HG03558 (cell line): ENCODE results near the gene CD177.
"Not testable (repeated sequence)": the region's sequence is repeated elsewhere in the genome, so short reads cannot be mapped to it uniquely, and the experiment has no call there.

ENCODE experiments used
- ATAC-seq: cut with Tn5 transposase; IDR thresholded peaks from one replicate; pipeline ENCODE4 v1.9.1; 2021; ENCODE audit warnings: moderate number of reproducible peaks; ENCODE audit not compliant: unreplicated experiment; ENCODE audit errors: extremely low read depth

Gene CD177

GRCh38 chr19:43372462-43372861 is 19.0 kb downstream of the CD177 start:
- no peak for ATAC-seq

DNA sequence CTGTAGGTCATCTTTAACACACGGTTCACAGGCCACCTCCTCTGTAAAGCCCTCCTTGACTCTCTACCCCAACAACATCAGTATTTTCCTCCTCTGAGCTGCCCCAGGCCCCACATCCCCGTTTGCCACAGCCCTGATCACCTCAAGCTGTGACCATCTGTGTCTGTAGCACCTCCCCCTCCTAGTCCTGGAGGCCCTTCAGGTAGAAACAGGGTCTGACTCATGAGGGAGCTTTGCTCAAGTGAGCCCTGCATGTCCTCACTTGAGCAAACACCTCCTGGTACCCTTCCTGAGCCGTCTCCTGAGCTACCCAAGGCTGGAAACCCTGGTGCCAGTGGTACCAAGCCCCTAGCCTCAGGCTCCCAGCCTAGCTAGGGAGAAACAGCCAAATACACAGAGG is 24.1 kb downstream of the CD177 start:
- not testable (repeated sequence) for ATAC-seq

DNA sequence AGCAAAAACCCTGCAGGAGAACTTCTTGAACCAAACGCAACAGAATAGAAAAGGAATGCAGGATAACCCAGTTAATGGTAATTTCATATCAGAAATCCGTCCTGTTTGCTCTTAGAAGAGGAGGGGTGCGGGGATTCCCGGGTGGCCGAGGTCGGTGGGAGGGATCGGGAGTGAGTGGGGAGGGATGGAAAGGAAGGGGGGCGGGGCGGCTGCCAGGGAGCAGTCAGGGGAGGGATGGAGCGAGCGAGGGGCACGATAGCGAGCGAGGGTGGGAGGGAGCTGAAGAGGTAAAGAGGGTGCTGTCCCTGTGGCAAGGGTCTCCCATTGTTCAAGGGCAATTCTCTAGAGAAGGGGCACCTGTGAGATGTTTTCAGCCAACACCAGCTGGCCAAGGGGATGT is 26.5 kb downstream of the CD177 start:
- no peak for ATAC-seq

DNA sequence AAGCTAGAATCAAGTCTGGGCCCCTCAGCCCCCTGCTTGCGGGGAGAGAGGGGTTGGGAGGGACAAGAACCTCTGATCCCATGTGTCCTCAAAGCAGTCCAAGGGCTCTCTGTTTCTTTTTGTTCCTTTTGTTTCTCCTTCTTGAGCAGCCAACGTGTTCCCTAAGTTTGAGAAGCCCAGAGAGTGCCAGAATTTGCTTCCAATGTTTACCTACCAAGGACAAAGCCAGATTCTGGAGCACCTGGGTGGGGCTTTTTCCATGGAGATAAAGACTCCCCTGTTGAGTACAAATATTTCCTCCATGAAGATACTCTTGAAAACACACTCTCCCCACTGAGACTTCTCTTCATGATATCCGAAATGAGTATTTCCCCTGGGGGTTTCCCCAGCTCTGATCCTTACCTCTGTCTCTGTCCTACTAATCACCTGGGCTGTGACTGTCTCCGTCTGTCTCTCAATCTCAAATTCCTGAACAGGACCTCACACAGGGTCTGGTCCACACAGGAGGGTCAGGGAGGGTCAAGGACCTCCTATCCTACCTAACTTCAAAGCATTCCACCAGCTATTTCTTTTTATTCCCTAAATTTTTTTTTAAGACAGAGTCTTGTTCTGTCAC is 27.4 kb downstream of the CD177 start:
- ATAC-seq: no peak

GRCh38 chr19:43382586-43383216 is 29.2 kb downstream of the CD177 start:
- ATAC-seq: not testable (repeated sequence)

- not testable (repeated sequence) for ATAC-seq
Measured at GRCh38 chr19:43383254-43383653, 29.8 kb downstream of the CD177 start.

GRCh38 chr19:43383759-43384158 is 30.3 kb downstream of the CD177 start:
- ATAC-seq: not testable (repeated sequence)

- ATAC-seq: not testable (repeated sequence)
Measured at GRCh38 chr19:43390903-43391551, 37.5 kb downstream of the CD177 start.

DNA sequence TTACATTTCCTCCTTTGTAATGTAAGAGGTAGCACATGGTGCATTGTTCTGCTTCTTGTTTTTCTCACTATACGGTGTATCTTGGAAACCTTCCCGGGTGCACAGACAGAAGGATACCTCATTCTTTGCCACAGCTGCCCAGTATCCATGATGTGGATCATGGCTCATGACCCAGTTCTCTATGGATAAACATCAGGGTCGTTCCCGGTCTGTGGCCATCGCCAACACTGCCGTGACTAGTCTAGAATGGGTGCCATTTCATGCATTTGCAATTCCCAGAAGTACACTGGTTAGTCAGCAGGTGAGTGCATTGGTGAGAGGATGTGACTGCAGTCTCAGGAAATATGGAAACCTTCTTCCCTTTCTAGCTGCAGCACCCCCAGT is 38.1 kb downstream of the CD177 start:
- not testable (repeated sequence) for ATAC-seq

GRCh38 chr19:43393501-43393900 is 40.0 kb downstream of the CD177 start:
- ATAC-seq: not testable (repeated sequence)

DNA sequence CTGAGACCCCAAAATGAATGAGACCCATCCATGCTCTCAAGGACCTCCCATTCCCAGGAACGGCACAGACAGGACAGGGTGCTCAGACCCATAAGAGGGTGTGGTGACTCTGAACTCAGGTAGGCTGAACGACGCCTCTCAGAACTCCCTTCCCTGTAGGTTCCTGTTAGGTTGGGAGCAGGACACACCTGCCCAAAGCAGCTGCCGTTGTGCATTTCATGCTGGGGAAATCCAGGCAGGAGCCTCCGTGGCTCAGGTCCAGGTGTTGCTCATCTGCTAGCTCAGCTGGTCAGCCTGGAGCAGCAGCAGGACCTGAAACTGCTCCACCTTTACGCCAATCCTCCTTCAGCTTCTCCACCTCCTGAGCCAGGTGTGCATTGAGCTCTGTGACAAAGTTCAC is 42.1 kb downstream of the CD177 start:
- ATAC-seq: no peak

DNA sequence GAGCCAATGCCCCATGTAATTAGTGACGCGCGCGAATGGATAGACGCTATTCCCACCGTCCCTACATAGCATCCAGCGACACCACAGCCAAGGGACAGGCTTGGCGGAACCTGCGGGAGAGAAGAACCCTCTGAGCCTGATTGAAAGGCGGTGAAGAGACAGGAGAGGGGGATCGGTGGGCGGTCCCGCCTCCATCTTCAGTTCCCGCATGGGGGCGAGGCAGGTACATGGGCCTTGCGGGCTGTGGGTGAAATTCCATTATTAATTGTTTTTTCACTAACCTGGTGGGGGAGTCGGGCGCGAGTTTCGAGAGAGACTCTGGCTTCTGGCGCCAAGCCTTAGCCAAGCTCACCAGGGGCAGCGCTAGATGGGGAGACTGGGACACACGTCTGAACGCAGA is 52.8 kb downstream of the CD177 start:
- no peak for ATAC-seq

DNA sequence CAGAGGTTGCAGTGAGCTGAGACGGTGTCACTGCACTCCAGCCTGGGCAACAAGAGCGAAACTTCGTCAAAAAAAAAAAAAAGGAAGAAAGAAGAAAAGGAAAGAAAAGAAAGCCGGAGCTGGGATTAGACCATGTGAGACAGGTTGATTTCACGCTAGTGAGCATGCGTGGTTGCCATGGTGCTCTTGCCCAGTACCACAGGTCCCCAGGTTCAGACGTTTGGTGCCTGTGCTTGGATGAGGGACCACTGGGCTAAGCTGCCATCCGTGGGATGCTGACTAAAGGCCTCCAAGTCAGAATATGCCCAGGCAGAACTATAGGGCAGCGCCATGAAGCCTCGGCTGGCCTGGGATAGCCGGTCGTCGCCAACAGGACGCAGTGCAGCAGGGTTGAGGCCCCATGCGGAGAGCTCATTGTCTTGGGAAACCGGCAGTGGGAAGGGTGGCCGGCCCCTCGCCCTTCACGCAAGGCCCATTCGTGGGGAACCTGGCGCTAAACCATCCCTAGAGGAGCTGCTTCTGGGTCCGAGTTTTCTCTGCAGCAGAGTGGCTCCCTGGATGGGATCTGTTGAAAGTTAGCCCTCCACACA is 54.0 kb downstream of the CD177 start:
- no peak for ATAC-seq

- no peak for ATAC-seq
Measured at GRCh38 chr19:43408043-43408442, 54.6 kb downstream of the CD177 start.

GRCh38 chr19:43409415-43409814 is 55.9 kb downstream of the CD177 start:
- no peak for ATAC-seq

DNA sequence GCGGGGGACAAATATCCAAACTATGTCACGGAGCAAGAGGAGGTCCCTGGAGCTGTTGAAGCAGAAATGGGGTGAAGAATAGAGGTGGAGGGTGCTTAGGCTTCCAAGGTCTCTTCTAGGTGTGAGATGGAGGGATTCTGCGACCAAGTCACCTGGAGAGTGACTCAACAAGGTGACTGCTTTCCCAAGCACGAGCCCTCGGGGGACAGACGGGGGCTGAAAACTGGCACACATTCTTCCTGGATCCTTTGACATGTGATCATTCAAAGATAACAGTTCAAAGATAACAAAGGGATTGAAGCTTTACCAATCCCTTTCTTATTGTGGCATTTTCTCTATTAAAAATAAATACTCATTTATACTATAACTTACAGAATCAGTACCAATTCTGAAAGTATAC is 59.0 kb downstream of the CD177 start:
- no peak for ATAC-seq
